HFF-Myc (cell line): ENCODE measurements around the gene MAP2K3.

Experiments
- DNase-seq: peaks from one replicate; pipeline ENCODE4 v3.0.0-alpha.2; 2011; ENCODE audit warnings: low read depth; ENCODE audit errors: extremely low read depth
- H3K4me3 ChIP-seq: replicated peaks from 2 replicates; pipeline ENCODE4 v1.5.1; 2011; ENCODE audit warnings: low read depth, mild to moderate bottlenecking, control low read depth, low read length
- CTCF ChIP-seq: IDR thresholded peaks from 2 replicates; pipeline ENCODE4 v1.5.1; 2012; ENCODE audit warnings: mild to moderate bottlenecking, low read depth, low read length, control low read depth; ENCODE audit errors: missing control alignments

The MAP2K3 gene

DNA sequence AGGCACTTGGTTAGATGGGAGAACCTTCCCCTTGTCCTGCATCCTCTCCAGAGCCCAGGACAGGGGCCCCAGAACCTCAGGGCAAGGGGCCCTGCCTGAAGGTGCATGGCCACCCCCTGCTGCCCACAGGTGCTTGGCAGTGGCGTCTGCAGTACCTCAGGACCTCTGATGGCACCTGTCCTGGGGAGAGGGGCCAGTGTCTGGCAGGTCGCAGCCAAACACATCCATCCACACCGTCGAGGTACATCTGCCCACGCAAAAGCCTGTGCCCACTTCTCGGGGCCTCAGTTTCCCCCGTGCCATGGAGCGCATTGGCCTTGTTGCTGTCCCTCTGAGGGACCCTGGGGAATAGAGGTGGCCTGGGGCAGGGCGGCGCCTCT lies 9.3 kb downstream of the MAP2K3 start:
- DNase-seq = no peak
- TF ChIP-seq CTCF = no peak
- no peak overlapping the region for H3K4me3 ChIP-seq

DNA sequence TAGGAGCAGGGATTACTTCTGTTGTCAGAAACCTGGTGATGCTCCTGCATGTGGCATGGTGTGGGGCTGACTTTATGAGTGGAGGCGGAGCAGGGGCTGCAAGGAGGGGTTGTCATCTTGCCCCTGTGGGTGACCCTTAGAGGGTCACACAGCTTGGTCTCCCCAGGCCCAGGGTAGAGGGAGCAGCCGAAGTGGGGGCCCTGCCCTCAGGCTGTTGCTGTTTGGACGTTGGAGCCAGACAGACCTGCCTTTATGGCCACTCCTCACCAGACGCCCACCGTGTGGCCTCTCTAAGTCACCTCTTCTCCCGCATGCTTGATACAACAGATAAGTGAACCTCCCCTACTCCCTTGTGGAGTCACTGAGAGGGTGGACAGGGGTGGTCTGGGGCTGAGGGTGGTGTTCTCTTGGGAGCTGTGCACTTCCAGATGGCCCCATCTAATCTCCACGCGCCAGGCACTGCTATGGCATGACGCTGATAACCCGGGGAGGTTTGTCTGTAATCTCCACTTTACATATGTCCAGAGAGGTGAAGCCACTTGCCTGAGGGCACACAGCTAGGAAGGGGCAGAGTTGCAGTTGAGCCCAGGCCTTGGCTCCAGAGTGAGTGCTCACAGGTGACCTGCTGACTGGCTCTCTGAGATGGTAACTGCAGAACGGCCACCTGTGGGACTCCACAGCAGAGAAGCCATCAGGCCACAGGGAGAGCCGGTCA lies 10.0 kb downstream of the MAP2K3 start:
- DNase-seq = no peak
- H3K4me3 ChIP-seq = no peak overlapping the region
- no peak for TF ChIP-seq CTCF

DNA sequence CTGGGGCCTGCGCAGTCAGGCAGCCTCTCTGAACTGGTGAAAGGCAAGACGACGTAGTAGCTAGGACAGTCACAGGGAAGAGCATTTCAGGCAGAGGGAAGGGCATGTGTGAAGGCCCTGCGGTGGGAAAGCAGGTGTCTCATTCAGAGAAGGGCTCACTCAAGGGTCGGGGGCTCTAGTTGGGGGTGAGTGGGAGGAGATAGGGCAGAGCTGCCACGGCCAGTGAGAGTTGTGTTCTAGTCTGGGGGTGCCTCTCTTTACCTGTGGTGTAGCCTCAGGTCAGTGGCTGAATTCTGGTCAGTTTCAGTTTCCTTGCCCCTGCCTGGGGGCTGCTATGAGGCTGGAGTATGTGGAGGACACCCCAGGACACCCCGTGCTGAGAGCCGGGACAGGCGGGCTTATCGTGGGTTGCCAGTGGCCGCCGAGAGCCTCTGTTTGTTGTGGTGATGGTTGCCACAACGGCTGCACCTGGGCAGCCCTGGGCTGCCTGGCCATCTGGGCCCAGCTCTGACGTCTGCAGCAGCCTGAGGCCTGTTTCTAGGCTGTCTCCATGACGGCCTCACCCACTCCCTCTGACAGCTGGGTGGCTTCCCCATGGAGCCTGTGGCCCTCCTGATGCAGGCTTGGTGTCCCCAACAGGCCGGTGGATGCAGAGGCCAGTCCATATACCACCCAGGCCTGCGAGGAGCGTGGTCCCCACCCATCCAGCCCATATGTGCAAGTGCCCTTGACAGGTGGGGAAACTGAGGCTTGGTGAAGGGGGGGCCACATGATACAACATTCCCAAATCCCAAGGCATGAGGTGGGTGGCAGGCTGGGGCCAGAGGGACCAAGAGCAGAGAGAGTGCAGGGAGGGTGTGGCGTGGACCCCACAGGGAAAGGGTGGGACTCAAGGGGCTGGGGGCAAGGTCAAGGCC lies 10.8 kb downstream of the MAP2K3 start:
- H3K4me3 ChIP-seq = no peak overlapping the region
- no peak for TF ChIP-seq CTCF
- DNase-seq = no peak

DNA sequence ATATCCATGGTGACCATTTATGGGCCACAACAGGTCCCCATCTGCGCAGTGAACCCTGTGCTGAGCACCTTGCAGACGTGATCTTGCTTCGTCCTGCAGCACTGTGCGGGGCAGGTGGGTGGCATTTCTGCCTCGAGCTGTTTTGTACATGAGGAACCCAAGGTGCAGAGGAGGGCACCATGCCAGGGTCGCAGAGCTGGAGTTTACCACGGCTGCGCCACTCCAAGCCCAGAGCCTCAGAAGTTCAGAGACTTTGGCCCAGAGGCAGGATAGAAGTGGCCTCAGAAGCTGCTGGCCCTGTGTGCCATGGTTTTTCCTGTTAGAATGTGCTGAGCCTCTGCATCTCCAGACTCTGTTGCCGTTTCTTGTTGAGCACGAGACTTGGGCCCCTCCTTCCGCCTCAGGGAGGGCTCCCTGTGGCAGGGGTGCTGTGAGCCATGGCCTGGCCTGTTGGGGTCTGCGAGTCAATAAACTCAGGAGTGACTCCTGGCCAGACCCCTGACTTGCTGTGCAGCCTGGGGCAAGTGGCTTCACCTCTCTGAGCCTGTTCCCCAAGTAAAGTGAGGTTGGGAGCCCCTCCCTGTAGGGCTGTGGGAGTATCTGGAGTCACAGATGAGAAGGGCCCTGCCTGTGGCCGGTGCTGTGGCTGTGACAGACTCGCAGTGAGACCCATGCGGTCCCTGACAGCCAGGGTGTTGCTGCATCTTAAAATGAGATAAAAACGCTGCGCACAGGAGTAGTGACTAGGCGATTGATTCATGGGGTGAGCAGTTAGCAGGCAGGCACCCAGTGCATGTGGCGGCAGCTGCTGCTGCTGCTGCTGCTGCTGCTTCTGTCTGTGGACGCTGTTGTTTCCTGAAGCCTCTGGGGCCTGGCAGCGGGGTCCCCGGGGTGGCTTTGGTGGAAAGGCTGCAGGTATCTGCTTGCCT lies 11.8 kb downstream of the MAP2K3 start:
- no peak overlapping the region for H3K4me3 ChIP-seq
- TF ChIP-seq CTCF = no peak
- DNase-seq = no peak

GRCh38 chr17:21297026-21297520 lies 12.6 kb downstream of the MAP2K3 start:
- no peak for DNase-seq
- TF ChIP-seq CTCF = no peak
- H3K4me3 ChIP-seq = no peak overlapping the region

DNA sequence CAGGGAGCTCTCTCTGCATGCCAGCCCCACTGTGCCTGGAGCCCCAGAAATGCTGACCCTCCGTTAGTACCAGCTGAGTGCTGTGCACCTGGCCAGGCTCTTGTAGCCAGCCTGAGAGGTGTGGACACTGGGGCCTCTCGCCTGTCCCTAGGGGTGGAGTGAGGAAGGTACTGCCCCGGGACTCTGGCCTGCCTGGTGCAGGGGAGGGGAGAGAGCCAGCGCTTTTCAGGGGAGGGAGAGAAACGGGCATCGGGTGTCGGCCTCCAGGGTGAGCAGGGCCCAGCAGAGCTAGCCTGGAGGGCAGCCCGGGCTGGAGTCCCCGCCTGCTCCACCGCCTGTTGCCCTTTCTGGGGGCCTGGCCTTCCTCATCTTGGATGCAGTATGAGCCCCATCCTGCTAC lies 13.1 kb downstream of the MAP2K3 start:
- no peak for DNase-seq
- no peak for TF ChIP-seq CTCF
- H3K4me3 ChIP-seq = no peak overlapping the region
